Eye (tissue), 1 donor: ENCODE measurements around the gene RTN1.

ENCODE experiments used
- DNase-seq: peaks from one replicate; pipeline ENCODE4 v3.0.0-alpha.2; 2015

Gene RTN1

GRCh38 chr14:59619061-59619460 lies 251.5 kb downstream of the RTN1 start:
- no peak for DNase-seq

- DNase-seq: no peak
Measured at GRCh38 chr14:59601056-59601455, 269.5 kb downstream of the RTN1 start.

DNA sequence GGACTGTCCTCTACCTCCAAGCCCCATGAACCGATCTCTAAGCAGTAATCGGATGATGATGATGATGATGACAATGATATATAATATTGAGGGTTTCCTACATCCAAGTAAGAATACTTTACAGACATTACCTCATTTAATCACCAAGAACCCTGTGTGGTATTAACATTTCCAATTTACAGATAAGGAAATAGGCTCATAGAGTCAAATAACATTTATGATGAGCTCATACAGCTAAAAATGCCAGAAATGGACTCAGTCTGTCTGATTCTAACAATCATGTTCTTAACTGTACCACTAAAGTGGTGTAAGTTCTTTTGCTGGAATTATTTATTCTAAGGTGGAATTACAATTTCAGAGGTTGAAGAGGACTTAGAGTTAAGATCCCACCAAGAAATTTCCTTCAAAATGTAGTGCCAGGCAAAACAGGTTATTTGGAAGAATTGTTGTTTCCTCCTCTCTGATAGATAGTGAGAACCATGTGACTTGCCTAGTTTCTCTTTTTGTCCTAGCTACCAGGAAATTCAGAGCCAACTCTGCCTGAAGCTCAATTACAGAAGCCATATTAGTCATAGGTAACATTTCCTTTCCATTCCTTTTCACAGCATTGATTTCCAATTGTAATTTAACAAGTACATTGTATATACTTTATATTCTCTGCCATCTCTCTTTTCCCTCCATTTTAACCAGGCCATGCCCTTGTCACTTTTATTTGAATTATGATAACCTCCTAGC lies 270.2 kb downstream of the RTN1 start:
- no peak for DNase-seq

DNA sequence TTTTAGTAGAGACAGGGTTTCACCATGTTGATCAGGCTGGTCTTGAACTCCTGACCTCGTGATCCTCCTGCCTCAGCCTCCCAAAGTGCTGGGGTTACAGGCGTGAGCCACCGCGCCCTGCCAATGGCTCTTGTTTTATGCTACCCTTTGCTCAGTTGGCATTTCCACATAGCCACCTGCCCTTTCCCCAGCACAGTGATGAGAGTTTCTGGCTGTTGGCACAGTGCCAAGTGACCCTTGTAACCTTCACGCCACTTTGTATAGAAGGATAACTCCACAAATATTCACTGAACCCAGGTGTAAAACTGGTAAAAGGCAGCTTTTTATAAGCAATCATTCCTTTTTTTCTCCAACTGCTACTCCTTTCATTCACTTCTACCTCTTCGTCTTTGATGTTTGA lies 275.5 kb downstream of the RTN1 start:
- DNase-seq: no peak

- no peak for DNase-seq
Measured at GRCh38 chr14:59591641-59592370, 278.8 kb downstream of the RTN1 start.

- DNase-seq: no peak
Measured at GRCh38 chr14:59588101-59588500, 282.5 kb downstream of the RTN1 start.

DNA sequence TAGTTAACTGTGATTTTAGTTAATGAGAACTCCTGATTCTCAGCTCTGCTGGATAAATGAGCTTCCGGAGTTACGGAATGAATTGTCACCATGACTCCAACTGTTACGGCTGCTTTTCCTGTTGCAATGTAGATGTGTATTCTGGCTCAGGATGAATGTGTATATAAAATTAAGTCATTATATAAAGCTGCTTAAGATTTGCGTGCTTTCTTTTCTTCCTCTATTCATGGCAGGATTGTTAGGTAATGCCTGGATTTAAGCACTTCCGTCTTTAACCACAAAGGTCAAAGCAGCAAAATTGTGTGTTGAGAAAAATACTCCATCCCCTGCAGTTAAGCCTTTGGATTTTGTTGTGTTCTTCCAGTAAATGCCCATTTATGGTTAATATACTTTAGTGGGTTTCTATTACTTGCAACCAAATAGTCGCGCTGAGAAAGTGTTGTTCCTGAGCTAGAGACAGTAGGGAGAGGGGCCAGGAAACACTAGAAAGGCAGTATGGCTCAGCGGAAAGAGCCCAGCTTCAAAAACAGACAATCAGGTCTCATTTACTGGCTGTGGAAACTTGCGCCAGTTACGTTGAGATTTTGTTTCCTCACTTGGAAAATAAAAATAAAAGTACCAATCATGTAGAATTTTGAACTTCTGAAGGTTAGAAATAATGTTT lies 284.6 kb downstream of the RTN1 start:
- DNase-seq: no peak

DNA sequence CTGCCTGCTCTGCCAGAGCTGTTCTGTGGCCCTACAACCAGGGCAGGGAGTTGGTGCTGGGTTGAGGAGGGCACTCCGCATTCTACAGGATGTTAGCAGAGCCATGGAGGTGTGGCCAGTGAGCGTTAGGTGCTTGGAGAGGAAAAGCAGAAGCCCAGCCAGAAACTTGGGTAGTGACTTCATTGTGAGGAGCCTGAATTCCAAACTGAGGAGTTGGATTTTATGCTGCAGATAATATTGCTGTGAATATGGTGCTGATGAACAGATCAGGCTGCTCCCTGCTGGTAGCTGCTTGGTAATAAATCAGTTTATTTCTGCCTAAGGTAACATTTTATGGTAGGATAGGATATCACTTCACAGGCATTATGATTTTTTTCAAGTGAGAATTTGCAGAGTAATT lies 286.8 kb downstream of the RTN1 start:
- no peak for DNase-seq

DNA sequence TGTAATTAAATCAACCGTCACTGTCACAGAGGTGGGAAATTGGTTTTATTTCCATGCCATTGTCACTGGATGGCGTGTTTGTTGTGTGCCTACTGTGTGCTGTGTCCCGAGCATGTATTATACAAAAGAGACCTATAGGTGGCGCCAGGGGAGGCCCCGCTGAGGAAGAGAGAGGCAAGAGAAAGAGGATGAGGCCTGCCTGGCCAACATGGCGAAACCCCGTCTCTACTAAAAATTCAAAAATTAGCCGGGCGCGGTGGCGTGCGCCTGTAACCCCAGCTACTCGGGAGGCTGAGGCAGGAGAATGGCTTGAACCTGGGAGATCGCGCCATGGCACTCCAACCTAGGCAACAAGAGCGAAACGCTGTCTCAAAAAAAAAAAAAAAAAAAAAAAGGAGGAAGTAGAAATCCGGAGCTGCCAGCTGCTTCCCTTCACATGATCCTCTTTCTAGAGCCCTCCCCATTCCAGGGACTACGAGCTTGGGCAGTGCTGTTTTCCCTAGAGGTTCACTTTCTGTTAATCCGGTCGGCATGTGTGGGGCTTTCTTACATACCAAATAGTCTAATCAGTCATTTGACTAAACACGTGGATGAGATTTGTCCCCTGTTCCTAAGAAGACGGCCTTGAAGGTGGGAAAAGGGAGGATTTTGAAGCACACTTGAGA lies 287.6 kb downstream of the RTN1 start:
- no peak for DNase-seq

GRCh38 chr14:59582161-59582560 lies 288.4 kb downstream of the RTN1 start:
- no peak for DNase-seq

GRCh38 chr14:59580911-59581310 lies 289.7 kb downstream of the RTN1 start:
- no peak for DNase-seq

- DNase-seq: peak; percentile 96
Measured at GRCh38 chr14:59576332-59577294, 294.0 kb downstream of the RTN1 start, which contains the start of gene CCDC175. Gene CCDC175 (minus strand): TSS chr14:59576812. CDS start chr14:59576775, 37 bp downstream.

DNA sequence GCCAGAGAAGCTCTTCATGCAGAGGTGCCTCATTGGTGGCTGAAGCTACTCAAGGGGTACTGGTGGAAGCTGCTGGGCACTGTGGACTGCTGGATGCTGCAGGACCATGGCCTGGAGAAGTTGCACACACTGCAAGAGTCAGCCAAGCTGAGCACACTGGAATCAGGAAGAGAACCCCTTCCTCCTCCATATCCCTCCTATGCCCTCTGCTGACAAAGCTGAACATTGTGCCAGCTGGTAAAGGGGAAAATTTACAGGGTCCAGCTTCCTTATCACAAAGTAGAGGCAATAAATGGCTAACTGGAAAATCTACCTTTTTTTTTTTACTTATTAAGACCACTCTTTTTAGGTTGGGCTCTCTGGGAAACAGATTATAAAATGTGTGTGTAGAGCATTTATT lies 300.5 kb downstream of the RTN1 start:
- no peak for DNase-seq

DNA sequence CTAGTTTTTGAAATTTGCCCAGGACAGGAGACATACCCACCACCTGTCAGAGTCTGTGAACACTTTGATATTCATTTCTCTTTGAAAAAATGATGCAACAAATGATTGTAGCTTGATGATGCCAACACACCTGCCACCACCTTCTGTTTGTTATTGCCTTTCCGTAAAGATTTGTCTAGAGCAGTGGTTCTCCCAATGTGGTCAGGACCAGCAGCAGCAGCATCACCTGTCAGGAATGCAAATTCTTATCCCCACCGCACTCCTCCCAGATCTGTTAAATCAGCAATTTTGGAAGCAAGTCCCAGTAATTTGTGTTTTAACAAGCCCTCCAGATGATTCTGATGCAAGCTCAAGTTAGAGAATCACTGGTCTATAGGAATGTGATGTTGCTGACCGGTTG lies 303.9 kb downstream of the RTN1 start:
- DNase-seq: no peak

GRCh38 chr14:59566296-59566695 lies 304.3 kb downstream of the RTN1 start:
- no peak for DNase-seq

DNA sequence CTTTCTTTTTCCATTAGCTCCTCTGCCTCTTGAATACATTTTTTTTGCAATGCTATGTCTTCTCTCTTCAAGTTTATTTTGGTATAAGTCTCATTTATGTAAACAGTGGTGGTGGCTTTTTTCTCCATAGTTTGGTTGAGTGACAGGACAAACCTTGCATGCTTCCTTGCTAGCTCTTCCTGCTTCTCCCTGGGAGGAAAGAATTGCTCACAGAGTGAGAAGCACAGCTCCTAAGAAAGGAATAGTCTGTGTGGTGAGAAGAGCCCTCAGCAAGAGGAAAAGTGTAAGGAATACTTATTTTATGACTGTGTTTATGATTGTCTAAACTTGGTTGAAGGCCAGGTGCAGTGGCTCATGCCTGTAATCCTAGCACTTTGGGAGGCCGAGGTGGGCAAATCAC lies 305.5 kb downstream of the RTN1 start:
- DNase-seq: no peak

DNA sequence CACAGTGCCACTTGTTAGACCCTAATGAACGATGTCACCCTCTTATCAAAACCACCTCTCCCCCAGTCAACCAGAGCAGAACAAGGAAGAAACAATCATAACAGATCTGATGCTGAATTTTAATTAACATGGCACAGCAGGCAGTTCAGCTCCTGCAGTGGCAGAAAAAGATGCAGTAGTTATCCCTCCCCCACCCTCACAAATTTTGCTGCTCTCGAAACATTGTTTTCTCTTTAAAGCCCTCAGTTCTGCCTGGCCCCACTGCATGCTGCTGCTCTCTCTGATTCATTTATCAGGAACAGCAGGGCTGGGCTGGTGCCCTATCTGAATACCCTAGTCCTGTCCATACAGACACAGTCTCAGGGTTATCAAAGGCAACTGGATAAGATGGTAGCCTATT lies 306.2 kb downstream of the RTN1 start:
- DNase-seq: peak; percentile 68

GRCh38 chr14:59547310-59547709 lies 323.3 kb downstream of the RTN1 start:
- no peak for DNase-seq
